ENCODE results near the gene PRCC. TPM values are rescaled to one million over a fixed set of nuclear protein-coding genes. Genes with fewer than 3 reads are reported as not detected.

The PRCC gene
- total and polyA plus RNA-seq, 2 of the 4 experiments (the other 2 are of a cell fraction): 10.6 to 59.6 TPM

DNA sequence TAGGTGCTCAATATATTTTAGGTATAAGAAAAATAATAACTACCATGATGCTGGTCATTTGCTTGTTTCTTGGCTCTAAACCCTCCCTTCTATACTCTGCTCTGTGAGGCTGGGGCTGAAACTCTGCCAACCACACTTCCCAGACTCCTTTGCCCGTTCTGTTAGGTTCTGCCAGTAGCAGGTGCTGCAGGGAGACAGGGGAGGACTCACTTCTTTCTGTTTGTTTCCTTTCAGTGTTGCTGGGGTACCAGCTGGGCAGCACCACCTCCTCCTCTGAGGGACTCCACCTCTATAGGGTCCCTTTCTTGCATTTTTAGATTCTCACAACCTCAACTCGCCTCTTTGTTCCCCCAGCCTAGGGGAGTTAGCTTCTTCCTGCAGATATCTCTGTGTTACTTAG is 66.3 kb downstream of the PRCC start:
- Histone ChIP-seq H3K36me3 (ENCODE audit: control insufficient read depth, insufficient read depth, low read length) (no peaks in the 10 kb centered on the region), H3K9me1 (ENCODE audit: insufficient read depth, low read length) (no peaks in the 10 kb centered on the region), H4K8ac (ENCODE audit: low read depth in 2 of 2, low read length in 2 of 2) (no peak overlapping the region), H2BK15ac (ENCODE audit: low read depth, low read length) (no peak overlapping the region), H2AK5ac (ENCODE audit: low read depth, low read length) (no peak overlapping the region), H3K23ac (ENCODE audit: low read depth, low read length) (no peak overlapping the region), H3K14ac (replicated peaks; ENCODE audit: low read depth, low read length) (no peak overlapping the region), H4K20me1 (ENCODE audit: insufficient read depth, low read length) (no peaks in the 10 kb centered on the region), H2AK9ac (replicated peaks; ENCODE audit: low read depth, low read length, poor library complexity) (no peak overlapping the region), H3K18ac (ENCODE audit: low read depth, low read length) (no peak overlapping the region), H2AFZ (replicated peaks; ENCODE audit: low read length, poor library complexity) (no peak overlapping the region), H3K4me1 (ENCODE audit: control insufficient read depth, insufficient read depth, low read length) (no peaks in the 10 kb centered on the region), H3K79me1 (ENCODE audit: low read depth in 1 of 2, low read length in 2 of 2) (no peaks in the 10 kb centered on the region), H3K4me2 (ENCODE audit: low read depth, low read length) (no peak overlapping the region), H3K9ac (ENCODE audit: low read depth, low read length) (no peak overlapping the region), H4K91ac (ENCODE audit: insufficient read depth, low read depth, low read length) (no peak overlapping the region), H2BK120ac (ENCODE audit: low read depth, low read length) (no peak overlapping the region), H2BK5ac (ENCODE audit: low read depth, low read length, poor library complexity, severe bottlenecking) (no peak overlapping the region), H3K27ac (ENCODE audit: insufficient read depth, low read length) (no peak overlapping the region), H3K27me3 (ENCODE audit: control insufficient read depth, insufficient read depth, low read length) (peaks cover 79% of the 10 kb centered on the region), H4K5ac (ENCODE audit: low read depth, low read length) (no peak overlapping the region), H3K9me3 (ENCODE audit: control insufficient read depth, insufficient read depth, low read length) (no peaks in the 10 kb centered on the region), H3K56ac (ENCODE audit: extremely low read depth, insufficient read depth, low read length) (no peak overlapping the region), H2BK20ac (ENCODE audit: low read depth, low read length) (no peak overlapping the region), H3K4ac (ENCODE audit: low read depth, low read length) (no peak overlapping the region), H3K4me3 (ENCODE audit: insufficient read depth, low read depth, low read length) (no peak overlapping the region)
- POLR2A ChIA-PET (ENCODE audit: unreplicated experiment): no interaction called here
- BruUV-seq (replicated peaks): no TSS peak
- ATAC-seq (ENCODE audit: low read depth) (no peak), DNase-seq (no peak)
- TF ChIP-seq POLR2A (IDR thresholded peaks at IDR 0.05; ENCODE audit: low read depth, low read length): no peak
- no peak for TF ChIP-seq CEBPB (IDR thresholded peaks at IDR 0.05; ENCODE audit: low read depth, low read length)
- no peak for TF ChIP-seq NFE2L2 (IDR thresholded peaks at IDR 0.05; ENCODE audit: low read depth, low read length)
- TF ChIP-seq FOS (IDR thresholded peaks at IDR 0.05; ENCODE audit: low read depth, low read length): no peak
- no peak for TF ChIP-seq BHLHE40 (IDR thresholded peaks at IDR 0.05; ENCODE audit: low read depth, low read length)
- TF ChIP-seq RAD21 (IDR thresholded peaks at IDR 0.05; ENCODE audit: low read length): no peak
- no peak for TF ChIP-seq CTCF (conservative IDR thresholded peaks at IDR 0.05; ENCODE audit: low read depth, low read length)
- no peak for TF ChIP-seq MAFK (IDR thresholded peaks at IDR 0.05; ENCODE audit: low read depth, low read length)
- no peak for TF ChIP-seq MAZ (IDR thresholded peaks at IDR 0.05; ENCODE audit: borderline replicate concordance, low read depth, low read length)
- TF ChIP-seq ELK1 (IDR thresholded peaks at IDR 0.05; ENCODE audit: borderline replicate concordance, low read depth, low read length): no peak
- no peak for TF ChIP-seq RCOR1 (IDR thresholded peaks at IDR 0.05; ENCODE audit: insufficient replicate concordance, low read length)
- no peak for TF ChIP-seq RFX5 (IDR thresholded peaks at IDR 0.05; ENCODE audit: low read depth, low read length)
- no peak for TF ChIP-seq USF2 (IDR thresholded peaks at IDR 0.05; ENCODE audit: low read depth, low read length)
- no peak for TF ChIP-seq MXI1 (IDR thresholded peaks at IDR 0.05; ENCODE audit: borderline replicate concordance, low read depth, low read length)
- no peak for TF ChIP-seq SMC3 (IDR thresholded peaks at IDR 0.05; ENCODE audit: low read depth, low read length)
- no peak for TF ChIP-seq CHD1 (IDR thresholded peaks at IDR 0.05; ENCODE audit: low read depth, low read length)
- intact Hi-C loops (cut with micrococcal nuclease): no loop called here
- dilution Hi-C loops (cut with HindIII; ENCODE audit: low sequenced_read_pairs, unreplicated experiment): no loop called here
- in situ Hi-C loops (cut with MboI; ENCODE audit: low sequenced_read_pairs): no loop called here
- no CpG with 5 or more reads among the region's 2 CpGs for WGBS, 2 experiments (ENCODE audit: extremely low coverage in 2 of 2, insufficient read length in 1 of 2)
- CTCF ChIA-PET: interaction anchor here (1.2 kb wide), 1 partner anchor 26 kb away, joined by 3 read pairs; no protein-coding TSS in a partner anchor

Measured in IMR-90 (cell line).